ENCODE measurements around the gene ADAMTS20. TPM values are rescaled to one million over a fixed set of nuclear protein-coding genes. Genes with fewer than 3 reads are reported as not detected.
A peak's percentile ranks its signal among the peaks of the same experiment; 100 is the strongest.

ADAMTS20 gene
- total RNA-seq, 2 donors from 2014 or later: not detected

GRCh38 chr12:43338848-43339526 is 213.0 kb downstream of the ADAMTS20 start:
- H3K36me3 ChIP-seq: no peaks in the 10 kb centered on the region
- H3K4me1 ChIP-seq: peaks cover 0 to 8% of the 10 kb centered on the region in 2 donors
- H3K4me3 ChIP-seq: no peak overlapping the region
- DNase-seq (ENCODE audit: low spot score): no peak
- no peaks in the 10 kb centered on the region for H3K9me3 ChIP-seq
- H3K27ac ChIP-seq: peak overlapping the region in 1 of 2 donors; percentile 42
- TF ChIP-seq CTCF (IDR thresholded peaks at IDR 0.05): peak; percentile 33 to 75
- H3K27me3 ChIP-seq: no peaks in the 10 kb centered on the region

DNA sequence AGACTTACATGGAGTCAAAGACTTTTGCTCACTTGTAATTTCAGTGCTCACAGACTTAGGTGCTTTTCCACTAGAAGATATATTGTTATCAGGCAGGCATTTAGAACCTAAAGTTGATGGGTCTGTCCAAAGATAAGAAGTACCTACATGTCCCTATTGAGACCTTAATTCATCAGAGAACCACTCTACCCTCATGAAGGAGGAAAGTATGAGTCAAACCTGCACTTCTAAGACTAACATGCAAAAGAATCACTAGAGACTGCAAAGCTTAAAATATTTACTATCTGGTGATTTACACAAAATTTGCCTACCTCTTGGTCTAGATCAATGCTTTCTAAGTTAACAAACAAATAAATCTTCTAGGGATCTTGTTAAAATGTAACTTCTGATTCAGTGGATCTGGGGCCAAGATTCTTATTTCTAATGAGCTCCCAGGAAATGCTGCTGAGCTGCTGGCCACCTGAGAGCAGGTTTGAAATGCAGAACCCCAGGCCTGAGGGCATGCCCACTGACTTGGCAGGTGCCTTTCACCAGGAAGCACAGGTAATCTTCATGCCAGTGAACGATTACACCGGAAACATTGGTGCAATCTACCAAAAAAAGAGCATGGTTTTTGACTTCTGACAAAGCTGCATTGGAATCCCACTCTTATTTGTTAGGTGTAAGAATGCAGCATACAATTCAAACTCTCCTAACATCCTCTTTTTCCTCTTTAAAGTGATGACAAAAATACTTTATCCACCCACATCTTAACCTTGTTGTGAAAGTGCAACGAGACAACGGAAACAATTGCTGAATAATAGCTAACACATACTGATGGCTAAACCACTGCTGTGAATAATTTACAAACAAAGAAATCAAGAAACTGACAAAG is 214.2 kb downstream of the ADAMTS20 start:
- Histone ChIP-seq H3K4me3 (no peak overlapping the region), H3K9me3 (no peaks in the 10 kb centered on the region), H3K36me3 (no peaks in the 10 kb centered on the region), H3K27me3 (no peaks in the 10 kb centered on the region), H3K4me1 (peaks cover 0 to 8% of the 10 kb centered on the region in 2 donors), H3K27ac (no peak overlapping the region)
- no peak for TF ChIP-seq CTCF (IDR thresholded peaks at IDR 0.05)
- DNase-seq (ENCODE audit: low spot score): no peak

GRCh38 chr12:43336962-43337555 is 214.9 kb downstream of the ADAMTS20 start:
- Histone ChIP-seq H3K4me3 (no peak overlapping the region), H3K27me3 (no peaks in the 10 kb centered on the region), H3K36me3 (no peaks in the 10 kb centered on the region), H3K4me1 (peaks cover 0 to 8% of the 10 kb centered on the region in 2 donors), H3K9me3 (no peaks in the 10 kb centered on the region), H3K27ac (no peak overlapping the region)
- TF ChIP-seq CTCF (IDR thresholded peaks at IDR 0.05): peak in 1 of 2 donors; percentile 58
- no peak for DNase-seq (ENCODE audit: low spot score)

DNA sequence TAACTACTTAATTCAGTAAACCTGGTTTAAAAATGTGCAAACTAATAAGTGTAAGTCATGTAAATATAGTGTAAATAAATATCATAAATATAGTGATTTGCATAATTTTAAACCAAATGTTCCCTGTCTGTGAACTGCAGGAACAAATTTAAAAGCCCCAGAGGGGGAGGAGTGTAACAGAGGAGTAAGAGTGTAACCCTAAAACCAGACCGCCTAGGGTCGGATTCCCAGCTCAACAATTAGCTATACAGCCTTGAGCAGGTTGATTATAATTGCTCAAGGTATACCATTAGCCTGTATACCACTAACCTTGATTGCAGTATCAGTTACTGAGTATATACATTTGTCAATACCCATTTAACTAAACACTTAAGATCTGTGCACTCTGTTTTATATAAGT is 218.4 kb downstream of the ADAMTS20 start:
- Histone ChIP-seq H3K4me3 (no peak overlapping the region), H3K36me3 (no peaks in the 10 kb centered on the region), H3K27me3 (no peaks in the 10 kb centered on the region), H3K27ac (no peak overlapping the region), H3K9me3 (no peaks in the 10 kb centered on the region), H3K4me1 (peaks cover 0 to 7% of the 10 kb centered on the region in 2 donors)
- no peak for TF ChIP-seq CTCF (IDR thresholded peaks at IDR 0.05)
- DNase-seq (ENCODE audit: low spot score): no peak

GRCh38 chr12:43332977-43333640 is 218.9 kb downstream of the ADAMTS20 start:
- no peak for TF ChIP-seq CTCF (IDR thresholded peaks at IDR 0.05)
- Histone ChIP-seq H3K27me3 (no peaks in the 10 kb centered on the region), H3K4me3 (no peak overlapping the region), H3K4me1 (peaks cover 0 to 1% of the 10 kb centered on the region in 2 donors), H3K36me3 (no peaks in the 10 kb centered on the region), H3K27ac (no peak overlapping the region), H3K9me3 (no peaks in the 10 kb centered on the region)
- DNase-seq (ENCODE audit: low spot score): no peak
